Natural killer cell (primary cell): ENCODE results near the gene CALB2. TPM values are rescaled to one million over a fixed set of nuclear protein-coding genes. Genes with fewer than 3 reads are reported as not detected.

Experiments
- ATAC-seq, 3 donors: fragments of 150-1000 bp in 2 of 3; fragments of 200-7000 bp in 1 of 3; cut with Tn5 transposase; 1 replicate in 1 of 3; 2 replicates in 2 of 3; pipeline ENCODE4 v1.10.0; 2021; ENCODE audit warnings: mild to moderate bottlenecking in 2 of 3, moderate library complexity in 2 of 3
- DNase-seq, 2 donors: peaks; one replicate each; pipeline versions ENCODE4 v3.0.0 to v3.0.0-alpha.2; 2013 to 2021; ENCODE audit warnings: mixed read lengths in 1 of 2
- H3K27ac ChIP-seq: one replicate; pipeline ENCODE4 v1.5.1; 2013; ENCODE audit warnings: mild to moderate bottlenecking, low read length
- H3K27me3 ChIP-seq: one replicate; pipeline ENCODE4 v1.6.1; 2013; ENCODE audit warnings: low read length; ENCODE audit not compliant: control insufficient read depth, insufficient read depth
- H3K36me3 ChIP-seq: one replicate; pipeline ENCODE4 v1.6.1; 2013; ENCODE audit warnings: low read length; ENCODE audit not compliant: control insufficient read depth, insufficient read depth
- H3K4me1 ChIP-seq: one replicate; pipeline ENCODE4 v1.6.1; 2013; ENCODE audit warnings: low read length; ENCODE audit not compliant: control insufficient read depth, insufficient read depth
- H3K4me3 ChIP-seq: one replicate; pipeline ENCODE4 v1.5.1; 2013; ENCODE audit warnings: low read length
- H3K9me3 ChIP-seq: one replicate; pipeline ENCODE4 v1.6.1; 2013; ENCODE audit warnings: low read length; ENCODE audit not compliant: control insufficient read depth, insufficient read depth
- H3K27ac Mint-ChIP-seq, 2 donors: one replicate each; pipeline ENCODE4 v1.8.0; 2022; ENCODE audit warnings: mild to moderate bottlenecking in 2 of 2, mixed read lengths in 2 of 2, moderate library complexity in 1 of 2
- H3K27me3 Mint-ChIP-seq, 2 donors: one replicate each; pipeline ENCODE4 v1.8.0; 2022; ENCODE audit warnings: low read depth in 2 of 2, mixed read lengths in 2 of 2
- H3K36me3 Mint-ChIP-seq: one replicate; pipeline ENCODE4 v1.8.0; 2022; ENCODE audit warnings: mixed read lengths
- H3K4me1 Mint-ChIP-seq, 2 donors: one replicate each; pipeline ENCODE4 v1.8.0; 2022; ENCODE audit warnings: mixed read lengths in 2 of 2
- H3K4me3 Mint-ChIP-seq: one replicate; pipeline ENCODE4 v1.8.0; 2022; ENCODE audit warnings: mild to moderate bottlenecking, moderate library complexity, mixed read lengths
- H3K9me3 Mint-ChIP-seq, 2 donors: one replicate each; pipeline ENCODE4 v1.8.0; 2022; ENCODE audit warnings: mixed read lengths in 2 of 2
- CTCF ChIP-seq: fragments of 200-600 bp; IDR thresholded peaks from one replicate; pipeline ENCODE4 v1.8.0; 2022; ENCODE audit warnings: antibody characterized with exemption
- WGBS: methylation state at CpG from one replicate; pipeline ENCODE4 v1.1.7; 2013; ENCODE audit warnings: missing lambda C conversion rate; ENCODE audit not compliant: insufficient coverage; 5-methylcytosine and 5-hydroxymethylcytosine counted together
- intact Hi-C: fragments of 100-400 bp; cut with micrococcal nuclease; formaldehyde crosslinking; loops from one replicate; pipeline ENCODE4 v1.14.2; 2022
- total RNA-seq, 4 donors: library from RNA; stranded (reverse); fragments of 120-200 nt in 1 of 4; gene quantifications; one replicate each; pipeline versions ENCODE4 v1.2.3 to v1.2.4, GENCODE V29; 2013 to 2022

The CALB2 gene
- total RNA-seq, 3 donors from 2014 or later (not counting 1 experiment from before 2014, with no cell fraction given): not detected

- H3K27ac Mint-ChIP-seq: no peak overlapping the region
- 78% methylated on average over 8 of the region's 10 CpGs for WGBS
Measured at GRCh38 chr16:71350821-71351557, 7.5 kb upstream of the CALB2 start.

GRCh38 chr16:71351558-71351901 lies 7.0 kb upstream of the CALB2 start:
- no peaks in the 10 kb centered on the region for H3K4me1 Mint-ChIP-seq
- Histone ChIP-seq H3K27me3 (no peaks in the 10 kb centered on the region), H3K9me3 (no peaks in the 10 kb centered on the region), H3K4me3 (no peak overlapping the region), H3K36me3 (no peaks in the 10 kb centered on the region), H3K27ac (no peak overlapping the region), H3K4me1 (no peaks in the 10 kb centered on the region)
- no peak for TF ChIP-seq CTCF
- no peak overlapping the region for H3K27ac Mint-ChIP-seq
- no peaks in the 10 kb centered on the region for H3K36me3 Mint-ChIP-seq
- ATAC-seq: no peak
- H3K4me3 Mint-ChIP-seq: no peak overlapping the region
- peaks cover 6 to 29% of the 10 kb centered on the region in 2 donors for H3K27me3 Mint-ChIP-seq
- H3K9me3 Mint-ChIP-seq: no peaks in the 10 kb centered on the region
- 72% methylated on average over 4 of the region's 5 CpGs for WGBS
- intact Hi-C loops: no loop called here
- no peak for DNase-seq

More at GRCh38 chr16:71350821-71351557, 7.5 kb upstream of the CALB2 start:
- H3K9me3 ChIP-seq: no peaks in the 10 kb centered on the region
- intact Hi-C loops: no loop called here
- DNase-seq (no peak), ATAC-seq (no peak)
- no peaks in the 10 kb centered on the region for H3K27me3 ChIP-seq
- H3K27ac ChIP-seq: no peak overlapping the region
- Mint-ChIP-seq H3K9me3 (no peaks in the 10 kb centered on the region), H3K4me1 (no peaks in the 10 kb centered on the region), H3K4me3 (no peak overlapping the region), H3K27me3 (peaks cover 6 to 29% of the 10 kb centered on the region in 2 donors), H3K36me3 (no peaks in the 10 kb centered on the region)
- H3K36me3 ChIP-seq: no peaks in the 10 kb centered on the region
- no peaks in the 10 kb centered on the region for H3K4me1 ChIP-seq
- no peak for TF ChIP-seq CTCF
- no peak overlapping the region for H3K4me3 ChIP-seq

- Histone ChIP-seq H3K36me3 (no peaks in the 10 kb centered on the region), H3K4me1 (no peaks in the 10 kb centered on the region), H3K9me3 (no peaks in the 10 kb centered on the region), H3K27me3 (no peaks in the 10 kb centered on the region), H3K4me3 (no peak overlapping the region), H3K27ac (no peak overlapping the region)
- H3K36me3 Mint-ChIP-seq: no peaks in the 10 kb centered on the region
- WGBS: 86% methylated on average over 3 of the region's 3 CpGs
- intact Hi-C loops: no loop called here
- no peak overlapping the region for H3K4me3 Mint-ChIP-seq
- no peak for TF ChIP-seq CTCF
- ATAC-seq (no peak), DNase-seq (no peak)
- no peaks in the 10 kb centered on the region for H3K4me1 Mint-ChIP-seq
- H3K9me3 Mint-ChIP-seq: no peaks in the 10 kb centered on the region
- H3K27me3 Mint-ChIP-seq: peaks cover 9 to 29% of the 10 kb centered on the region in 2 donors
- H3K27ac Mint-ChIP-seq: no peak overlapping the region
Measured at GRCh38 chr16:71352466-71352865, 6.1 kb upstream of the CALB2 start.

GRCh38 chr16:71352963-71353460 lies 5.5 kb upstream of the CALB2 start:
- peaks cover 10 to 29% of the 10 kb centered on the region in 2 donors for H3K27me3 Mint-ChIP-seq
- WGBS: 77% methylated on average over 1 of the region's 1 CpG

More at GRCh38 chr16:71352963-71353460, 5.5 kb upstream of the CALB2 start:
- no peak overlapping the region for H3K4me3 Mint-ChIP-seq
- H3K4me1 Mint-ChIP-seq: peaks cover 0 to 1% of the 10 kb centered on the region in 2 donors
- H3K36me3 ChIP-seq: no peaks in the 10 kb centered on the region
- H3K9me3 ChIP-seq: no peaks in the 10 kb centered on the region
- H3K36me3 Mint-ChIP-seq: no peaks in the 10 kb centered on the region
- intact Hi-C loops: no loop called here
- peaks cover 1% of the 10 kb centered on the region for H3K4me1 ChIP-seq
- H3K9me3 Mint-ChIP-seq: no peaks in the 10 kb centered on the region
- no peak overlapping the region for H3K27ac Mint-ChIP-seq
- H3K27ac ChIP-seq: no peak overlapping the region
- peaks cover under 1% of the 10 kb centered on the region for H3K27me3 ChIP-seq
- ATAC-seq (no peak), DNase-seq (no peak)
- H3K4me3 ChIP-seq: no peak overlapping the region
- no peak for TF ChIP-seq CTCF
